ENCODE data around the gene CBFA2T3. TPM values are rescaled to one million over a fixed set of nuclear protein-coding genes. Genes with fewer than 3 reads are reported as not detected.

CBFA2T3 gene
- total and polyA plus RNA-seq, 2 of the 13 experiments (the other 11 are each of a cell fraction or from before 2014, with no cell fraction given): 0.05 TPM; not detected in 1

GRCh38 chr16:88826070-88826840 lies 150.8 kb downstream of the CBFA2T3 start (continued):
- no peak for TF ChIP-seq HOXA9 (CRISPR knock-in tag; IDR thresholded peaks at IDR 0.05; ENCODE audit: borderline replicate concordance)
- TF ChIP-seq ZNF143 (CRISPR knock-in tag; IDR thresholded peaks at IDR 0.05): no peak
- no peak for TF ChIP-seq ZHX2 (IDR thresholded peaks at IDR 0.05; ENCODE audit: low read depth)
- no peak for TF ChIP-seq ZHX2 (CRISPR knock-in tag; IDR thresholded peaks at IDR 0.05; ENCODE audit: borderline replicate concordance)
- no peak for TF ChIP-seq ZNF333 (CRISPR knock-in tag; IDR thresholded peaks at IDR 0.05; ENCODE audit: borderline replicate concordance)
- no peak for TF ChIP-seq IKZF1 (IDR thresholded peaks at IDR 0.05)
- TF ChIP-seq ZNF205 (CRISPR knock-in tag; IDR thresholded peaks at IDR 0.05): no peak
- no peak for TF ChIP-seq HDAC1 (CRISPR knock-in tag; IDR thresholded peaks at IDR 0.05)
- TF ChIP-seq USF2 (IDR thresholded peaks at IDR 0.05; ENCODE audit: low read depth, low read length): no peak
- TF ChIP-seq USF2 (CRISPR knock-in tag; IDR thresholded peaks at IDR 0.05; ENCODE audit: borderline replicate concordance): no peak
- TF ChIP-seq KIAA2018 (CRISPR knock-in tag; IDR thresholded peaks at IDR 0.05; ENCODE audit: borderline replicate concordance): no peak
- no peak for TF ChIP-seq AGO2 (optimal IDR thresholded peaks at IDR 0.05; ENCODE audit: low read depth, low read length)
- no peak for TF ChIP-seq ZC3H4 (CRISPR knock-in tag; IDR thresholded peaks at IDR 0.05; ENCODE audit: borderline replicate concordance)

All from HepG2 (cell line).